ENCODE results near the gene RAB36.

RAB36 gene

DNA sequence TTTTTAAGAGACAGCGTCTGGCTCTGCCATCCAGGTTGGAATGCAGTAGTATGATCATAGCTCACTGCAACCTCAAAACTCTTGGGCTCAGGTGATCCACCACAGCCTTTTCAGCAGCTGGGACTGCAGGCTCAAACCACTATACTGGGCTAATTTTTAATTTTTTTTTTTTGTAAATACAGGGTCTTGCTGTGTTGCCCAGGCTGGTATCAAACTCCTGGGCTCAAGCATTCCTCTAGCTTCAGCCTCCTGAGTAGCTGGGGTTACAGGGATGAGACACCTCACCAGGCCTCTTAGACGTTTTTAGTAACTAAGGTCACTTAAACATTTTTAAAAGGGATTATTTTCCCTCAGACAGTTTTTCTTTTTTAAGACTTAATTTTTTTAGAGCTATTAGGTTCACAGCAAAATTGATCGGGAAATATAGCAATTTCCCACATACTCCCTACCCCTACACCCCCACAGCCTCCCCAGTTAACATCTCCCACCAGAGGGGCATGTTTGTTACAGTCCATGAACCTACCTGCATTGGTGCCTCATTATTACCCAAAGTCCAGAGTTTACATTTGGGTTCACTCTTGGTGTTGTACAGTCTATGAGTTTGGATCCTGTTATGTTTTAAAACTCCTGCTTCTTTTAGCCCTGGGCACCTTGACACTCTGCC lies 39.0 kb downstream of the RAB36 start:
- no peak for DNase-seq

DNA sequence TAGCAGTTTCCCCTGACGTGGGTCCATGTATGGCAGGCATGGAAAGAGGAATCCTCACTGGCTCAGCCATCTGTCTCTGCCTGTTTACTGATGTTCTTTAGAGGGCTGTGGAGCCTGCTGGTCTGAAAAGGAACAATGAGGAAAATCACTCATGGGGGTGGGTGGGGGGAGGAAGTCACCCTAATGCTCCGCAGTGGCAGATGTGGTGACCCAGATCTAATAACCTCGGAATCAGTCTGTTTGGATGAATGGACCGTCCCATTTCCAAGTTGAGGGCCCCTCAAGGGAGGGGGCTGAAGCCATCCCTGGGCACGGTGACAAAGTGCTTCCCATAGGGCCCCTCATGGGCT lies 39.5 kb downstream of the RAB36 start:
- no peak for DNase-seq

DNA sequence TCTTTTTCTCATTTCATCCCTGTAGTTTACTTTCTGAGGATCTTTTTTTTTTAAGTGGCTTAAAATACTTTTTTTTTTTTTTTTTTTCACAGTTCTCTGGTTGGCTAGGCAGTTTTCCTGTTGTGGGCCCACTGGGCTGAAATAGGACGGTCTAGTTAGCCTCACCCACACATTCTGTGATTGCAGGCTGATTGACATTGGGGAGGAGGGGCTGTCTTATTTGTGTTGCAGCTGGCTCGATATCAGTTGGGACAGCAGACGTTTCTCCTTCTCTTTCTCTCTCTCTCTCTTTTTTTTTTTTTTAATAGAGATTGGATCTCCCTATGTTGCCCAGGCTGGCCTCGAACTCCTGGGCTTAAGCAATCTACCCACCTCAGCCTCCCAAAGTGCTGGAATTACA lies 41.9 kb downstream of the RAB36 start:
- DNase-seq: no peak

DNA sequence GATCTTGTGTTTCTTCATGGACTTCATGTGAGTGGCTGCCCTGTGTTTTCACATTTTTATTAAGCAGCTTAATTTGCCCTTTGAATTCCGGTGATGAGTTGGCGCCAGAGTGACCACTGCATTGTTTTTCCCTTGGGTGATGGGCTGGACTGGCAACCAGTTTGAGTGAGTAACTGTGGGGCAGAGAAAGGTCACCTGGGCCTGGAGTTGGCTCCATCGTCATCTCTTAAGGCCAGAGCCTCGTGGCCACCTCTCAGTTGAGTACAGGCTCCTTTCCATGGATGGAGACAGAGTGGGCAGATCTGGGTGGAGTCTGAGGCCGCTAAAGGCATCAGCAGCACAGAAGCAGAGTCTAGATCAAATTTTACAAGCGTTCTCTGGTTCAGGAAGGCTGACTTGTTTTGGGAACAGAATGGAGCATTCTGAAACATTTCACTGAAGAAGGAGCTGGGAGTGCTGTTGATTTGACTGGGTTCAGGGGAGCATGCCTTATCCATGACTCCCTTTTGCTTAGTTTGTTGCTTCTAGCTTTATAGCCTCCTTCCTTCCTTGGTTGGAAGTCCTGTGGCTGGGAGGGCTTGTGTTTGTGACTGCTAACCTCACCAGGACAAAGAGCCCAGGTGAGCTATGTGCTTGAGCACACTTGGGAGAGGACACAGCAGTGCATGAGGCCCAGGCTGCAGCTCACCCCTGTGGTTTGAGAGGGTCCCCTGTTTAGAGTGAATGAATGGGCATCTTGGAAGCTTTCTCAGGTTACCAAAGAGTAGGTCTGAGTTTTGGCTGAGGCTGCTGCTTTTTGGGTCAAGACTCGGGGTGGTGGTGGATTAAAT lies 42.8 kb downstream of the RAB36 start:
- DNase-seq: no peak

DNA sequence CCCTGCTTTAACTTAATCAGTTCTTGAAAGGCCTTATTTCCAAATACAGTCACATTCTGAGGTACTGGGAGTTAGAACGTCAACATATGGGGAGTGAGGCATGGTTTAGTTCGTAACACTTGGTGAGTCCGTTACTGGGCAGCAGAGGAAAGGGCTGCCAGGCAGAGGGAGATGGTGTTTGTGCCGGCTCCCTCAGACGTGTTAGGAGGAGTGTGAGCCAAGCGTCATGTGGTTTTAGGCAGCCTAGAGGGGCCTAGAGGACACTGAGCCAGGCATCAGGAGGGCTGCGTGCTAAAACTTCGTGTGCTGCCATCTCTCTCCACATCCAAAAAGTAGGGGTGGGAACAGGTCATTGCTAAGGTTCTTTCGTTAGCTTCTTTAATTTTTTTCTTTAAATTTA lies 45.2 kb downstream of the RAB36 start:
- DNase-seq: no peak

DNA sequence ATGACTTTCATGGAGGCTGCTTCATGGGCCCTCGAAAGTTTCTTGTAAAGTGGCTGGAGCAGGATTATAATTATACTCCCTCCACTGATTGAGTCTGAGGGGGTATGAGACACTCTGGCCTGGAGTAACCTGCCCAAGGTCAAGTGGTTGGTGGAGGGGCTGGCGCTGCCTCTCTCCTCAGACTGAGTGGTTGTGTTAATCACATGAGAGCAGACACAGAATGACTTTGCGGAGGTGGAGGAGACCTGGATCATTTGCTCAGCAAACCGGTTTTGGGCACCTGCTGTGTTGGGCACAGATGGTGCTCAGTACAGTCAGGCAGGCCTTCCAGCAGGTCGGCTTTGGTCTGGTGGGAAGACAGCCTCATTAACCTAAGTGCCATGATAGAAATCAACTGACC lies 46.9 kb downstream of the RAB36 start:
- DNase-seq: no peak

DNA sequence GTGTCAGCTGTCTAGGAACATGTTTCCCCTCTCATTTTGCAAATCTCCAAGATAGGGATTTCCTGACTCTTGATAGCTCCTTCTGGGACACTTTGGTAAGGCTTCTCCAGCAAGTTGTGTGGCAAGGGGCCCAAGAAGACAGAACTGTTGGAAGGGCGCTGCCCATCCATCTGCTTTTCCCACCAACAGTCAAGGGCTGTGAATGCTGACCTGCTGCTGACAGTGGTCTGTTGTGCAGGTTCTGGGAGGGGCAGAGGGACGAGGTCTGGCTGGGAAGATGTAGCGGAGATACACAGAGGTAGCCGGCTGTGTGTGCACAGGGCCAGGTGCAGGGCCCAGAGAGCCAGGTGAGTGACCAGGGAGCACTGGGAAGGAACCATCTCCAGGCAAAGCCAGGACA lies 47.3 kb downstream of the RAB36 start:
- DNase-seq: no peak

DNA sequence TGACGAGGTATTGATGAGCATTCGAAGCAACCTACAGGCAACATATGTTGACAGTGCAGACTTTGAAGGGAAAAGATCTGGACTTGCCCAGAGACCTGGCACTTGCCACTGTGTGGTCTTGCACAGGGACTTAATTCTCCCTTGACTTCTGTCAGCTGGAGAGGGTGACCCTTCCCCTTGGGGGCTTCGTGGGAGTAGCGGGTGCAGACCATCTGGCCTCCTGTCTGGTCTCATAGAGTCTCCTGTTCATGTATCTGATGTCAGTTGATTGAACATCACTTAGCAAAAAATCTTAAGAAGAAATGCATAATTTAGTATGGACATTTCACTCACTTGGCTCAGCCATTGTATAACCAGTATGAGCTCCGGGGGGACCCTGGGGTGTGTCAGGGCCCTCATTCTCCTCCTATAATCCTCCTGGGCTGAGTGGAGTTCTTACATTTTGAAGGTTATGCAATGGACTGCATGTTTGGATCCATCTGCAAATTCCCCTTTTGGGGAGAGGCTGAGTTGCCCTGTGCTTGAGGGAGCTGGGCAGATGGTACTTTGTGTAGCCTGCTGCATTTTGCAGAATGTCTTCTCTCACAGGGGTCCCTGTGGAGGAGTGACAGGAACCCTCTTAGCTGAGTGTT lies 48.0 kb downstream of the RAB36 start:
- DNase-seq: no peak

DNA sequence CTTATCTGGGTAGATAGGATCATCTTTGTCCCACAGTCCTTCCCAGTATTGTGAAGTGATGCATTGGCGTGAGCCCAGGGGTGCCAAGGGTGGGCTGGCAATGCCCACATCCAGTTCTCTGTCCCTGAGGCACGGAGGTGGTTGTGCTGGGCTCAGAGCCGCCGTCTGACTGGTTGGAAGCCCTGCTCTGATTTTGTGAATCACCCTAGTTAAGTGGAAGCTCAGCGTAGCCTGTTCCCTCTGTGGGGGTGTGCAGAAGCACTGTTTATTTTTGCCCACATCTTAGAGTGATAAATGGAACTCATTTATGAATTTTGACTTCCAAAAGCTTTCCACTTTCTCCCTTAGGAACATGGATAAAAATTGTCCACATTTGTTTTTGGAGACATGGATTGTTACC lies 48.6 kb downstream of the RAB36 start:
- no peak for DNase-seq

DNA sequence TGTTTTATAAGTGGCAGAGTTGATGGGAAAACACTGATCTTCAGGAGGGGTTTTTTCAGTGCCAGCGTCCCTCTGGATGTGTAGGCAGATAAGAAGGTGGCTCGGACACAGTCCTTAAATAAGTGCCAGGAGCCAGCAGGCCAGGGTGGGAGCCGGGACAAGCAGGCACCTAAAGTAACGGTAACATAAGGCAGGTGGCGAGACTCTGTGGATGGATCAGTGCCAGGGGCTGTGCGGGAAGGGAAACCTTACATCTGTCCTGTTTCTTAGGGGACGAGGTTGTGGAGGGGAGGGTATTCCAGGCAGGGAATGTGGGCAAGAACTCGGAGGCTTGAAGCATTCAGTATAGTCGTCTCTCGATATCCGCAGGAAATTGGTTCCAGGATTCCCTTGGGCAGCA lies 50.9 kb downstream of the RAB36 start:
- no peak for DNase-seq

DNA sequence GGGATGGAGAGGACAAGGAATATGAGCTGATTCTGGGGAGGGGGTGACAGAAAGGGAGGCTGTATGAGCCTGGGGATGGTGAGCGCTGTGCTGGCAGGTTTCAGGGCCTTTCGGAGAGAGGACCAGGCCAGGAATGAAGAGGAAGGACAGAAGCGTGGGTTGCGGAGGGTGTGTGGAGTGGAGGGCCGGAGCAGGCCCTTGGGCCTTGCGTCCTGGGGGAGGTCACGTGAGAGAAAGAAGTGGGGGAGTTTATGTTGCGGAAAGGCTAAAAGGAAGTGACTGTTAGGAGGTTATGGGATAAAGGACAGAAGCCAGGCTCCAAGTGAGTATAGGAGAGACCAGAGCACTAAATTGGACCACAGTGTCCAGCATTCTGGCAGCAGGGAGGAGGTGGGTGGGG lies 52.6 kb downstream of the RAB36 start:
- no peak for DNase-seq

DNA sequence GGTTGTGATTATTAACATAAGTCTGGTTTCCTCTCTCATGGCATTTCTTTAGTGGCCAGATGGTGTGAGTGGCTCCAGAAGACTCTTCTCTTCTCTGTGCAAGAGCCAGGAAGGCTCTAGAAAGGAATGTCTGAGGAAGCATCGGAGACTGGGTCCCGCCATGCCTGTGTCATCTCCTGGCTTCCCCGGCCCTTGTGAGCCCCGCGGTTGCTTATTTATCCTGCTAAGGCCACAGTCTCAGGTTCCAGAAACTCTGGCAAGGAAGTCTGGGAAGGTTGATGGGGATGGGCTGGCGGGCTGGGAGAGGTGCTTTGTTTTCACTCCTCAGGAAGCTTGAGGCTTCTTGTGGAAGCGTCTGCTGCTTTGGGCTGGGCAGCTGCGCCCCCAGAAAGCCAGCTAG lies 53.9 kb downstream of the RAB36 start:
- no peak for DNase-seq

DNA sequence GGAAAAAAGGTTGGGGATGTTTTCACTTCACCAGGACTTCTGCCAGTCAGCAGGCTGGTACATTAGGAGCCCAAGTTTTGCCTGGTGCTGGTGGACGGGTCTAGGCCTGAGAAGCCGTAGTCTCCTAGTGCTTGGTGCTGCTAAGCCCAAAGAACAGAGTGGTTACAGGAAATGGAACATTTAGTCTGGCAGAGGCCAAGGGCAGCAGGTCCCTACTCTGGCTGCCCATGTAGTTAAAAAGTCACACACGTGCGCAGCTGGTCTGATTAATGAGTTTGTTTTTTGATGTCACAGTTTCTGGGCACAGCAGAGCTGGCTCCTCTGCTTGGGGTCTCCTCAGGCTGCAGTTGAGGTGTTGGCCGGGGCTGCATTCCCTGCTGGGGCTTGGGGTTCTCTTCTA lies 55.6 kb downstream of the RAB36 start:
- no peak for DNase-seq

DNA sequence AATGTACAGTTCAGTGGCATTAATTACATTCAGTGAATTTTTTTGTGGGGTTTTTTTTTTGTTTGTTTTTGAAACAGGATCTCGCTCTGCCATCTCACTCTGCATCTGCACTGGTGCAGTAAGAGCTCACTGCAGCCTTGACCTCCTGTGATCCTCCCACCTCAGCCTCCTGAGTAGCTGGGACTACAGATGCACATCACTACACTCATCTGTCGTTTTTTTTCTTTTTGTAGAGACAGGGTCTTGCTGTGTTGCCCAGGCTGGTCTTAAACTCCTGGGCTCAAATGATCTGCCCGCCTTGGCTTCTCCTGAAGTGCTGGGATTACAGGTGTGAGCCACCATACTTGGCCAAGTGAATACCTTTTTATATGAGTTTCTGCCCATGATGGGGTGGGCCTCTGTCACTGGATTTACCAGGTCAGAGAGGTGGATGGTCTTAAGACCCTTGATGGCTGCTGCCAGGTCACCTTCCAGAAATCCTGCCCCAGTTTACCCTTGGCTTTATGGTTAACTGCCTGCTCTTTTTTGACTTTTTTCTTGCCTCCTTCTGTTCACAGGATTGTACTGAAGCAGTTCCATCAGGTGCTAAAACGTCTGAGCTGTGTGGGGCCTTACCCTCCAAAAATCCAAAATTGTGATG lies 57.7 kb downstream of the RAB36 start:
- no peak for DNase-seq

DNA sequence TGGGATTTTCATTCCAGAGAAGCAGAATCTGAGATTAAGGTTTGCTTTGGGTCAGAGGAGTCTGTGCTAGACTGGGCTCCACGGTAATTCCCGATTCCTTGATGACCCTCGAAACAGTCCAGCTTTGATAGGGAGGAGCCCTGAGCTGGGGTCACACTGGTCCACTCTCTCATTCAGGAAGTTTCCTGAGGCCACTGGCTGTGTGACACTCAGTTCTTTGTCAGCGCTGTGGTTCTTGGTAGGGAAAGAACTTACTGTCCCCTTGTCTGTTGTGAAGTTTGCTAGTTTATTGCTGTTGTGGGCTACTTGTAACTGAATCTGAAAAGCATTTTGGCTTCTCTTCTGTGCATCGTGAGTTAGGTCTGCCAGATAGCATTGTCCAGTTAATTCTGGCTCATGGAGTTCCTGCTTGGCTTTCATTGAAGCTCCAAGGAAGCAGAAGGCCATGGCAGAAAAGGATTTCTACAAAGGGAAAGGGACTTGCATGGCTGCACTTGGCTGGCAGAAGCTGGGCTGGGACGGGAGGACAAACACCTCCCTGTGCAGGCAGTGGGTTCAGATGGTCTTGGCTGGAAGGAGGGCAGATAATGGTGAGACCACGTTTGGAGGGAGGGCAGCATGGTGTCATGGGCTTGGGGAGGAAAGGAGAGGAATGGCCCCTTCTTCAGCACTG lies 58.3 kb downstream of the RAB36 start:
- no peak for DNase-seq

DNA sequence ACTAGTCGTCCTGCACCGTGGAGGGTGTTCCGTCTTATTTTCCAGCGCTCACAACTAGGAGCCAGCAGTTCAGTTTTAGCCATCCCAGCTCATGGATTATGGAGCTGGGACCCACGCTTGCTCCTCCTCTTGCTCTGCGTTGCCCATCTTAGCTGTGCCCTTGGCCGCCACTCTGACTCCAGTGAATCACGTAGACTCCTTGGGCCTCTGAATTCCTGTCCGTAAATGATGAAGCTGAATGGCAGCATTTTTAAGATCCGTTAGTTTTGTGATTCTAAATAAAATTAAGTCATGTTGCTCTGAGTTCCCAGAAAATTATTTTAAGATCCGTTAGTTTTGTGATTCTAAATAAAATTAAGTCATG lies 58.8 kb downstream of the RAB36 start:
- no peak for DNase-seq

DNA sequence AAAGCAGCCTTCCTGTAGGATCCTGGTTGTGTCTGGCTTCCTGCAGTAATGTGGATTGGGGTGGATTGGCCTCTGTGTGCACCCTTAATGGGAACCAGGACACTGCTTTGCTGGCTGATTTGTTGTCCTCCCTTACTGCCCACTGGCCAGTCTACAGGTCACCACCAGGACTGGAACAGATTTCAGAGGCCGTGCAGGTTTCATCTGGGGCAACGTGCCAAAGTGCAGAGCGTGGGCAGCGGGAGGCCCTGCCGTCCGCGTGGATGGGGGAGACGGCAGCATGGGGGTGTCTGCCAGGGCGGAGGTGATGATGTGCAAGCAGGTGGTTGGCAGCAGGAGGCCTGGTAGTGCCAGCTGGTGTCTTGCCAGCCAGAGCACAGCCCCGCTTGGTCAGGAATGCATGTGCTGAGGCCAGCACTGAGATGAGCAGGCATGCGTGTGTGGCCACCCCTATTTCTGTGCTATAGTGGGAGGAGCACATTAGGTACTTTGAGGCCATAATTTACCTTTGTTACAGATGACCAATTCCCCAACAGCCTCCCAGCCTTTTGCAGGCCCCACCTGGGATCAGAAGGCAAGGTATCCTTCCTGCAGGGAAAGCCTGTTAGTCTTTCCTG lies 59.4 kb downstream of the RAB36 start:
- DNase-seq: no peak

DNA sequence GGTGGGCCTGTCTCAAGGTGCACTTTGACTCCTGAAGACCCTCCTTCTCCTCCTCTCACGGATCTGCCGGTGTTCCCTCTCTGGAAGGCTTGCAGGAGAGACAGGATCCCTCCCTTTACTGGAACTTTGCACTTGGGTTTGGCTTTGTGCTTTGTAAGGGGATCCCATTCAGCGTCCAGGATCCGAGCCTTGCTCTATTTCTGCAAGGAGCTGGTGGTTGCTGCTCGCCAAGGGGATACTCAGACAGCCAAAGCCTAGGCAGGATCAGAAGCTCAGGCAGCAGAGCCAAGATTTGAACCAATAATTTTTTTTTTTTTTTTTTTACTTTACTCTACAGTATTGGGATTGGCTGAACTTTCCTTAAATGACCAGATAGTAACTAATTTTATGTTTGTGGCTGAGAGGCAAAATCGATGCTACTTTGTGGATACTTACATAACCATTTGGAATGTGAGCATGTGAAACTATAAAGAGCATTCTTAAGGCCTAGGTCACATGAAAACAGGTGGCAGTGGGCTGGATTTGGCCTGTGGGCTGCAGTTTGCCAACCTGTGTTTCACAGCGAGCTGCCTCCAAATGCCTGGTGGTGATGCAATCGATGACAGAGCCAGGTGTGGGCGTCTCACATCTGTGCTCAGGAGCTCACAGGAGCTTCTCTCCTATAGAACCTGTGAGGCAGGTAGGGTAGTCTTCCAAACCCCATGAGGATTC lies 60.2 kb downstream of the RAB36 start:
- no peak for DNase-seq

DNA sequence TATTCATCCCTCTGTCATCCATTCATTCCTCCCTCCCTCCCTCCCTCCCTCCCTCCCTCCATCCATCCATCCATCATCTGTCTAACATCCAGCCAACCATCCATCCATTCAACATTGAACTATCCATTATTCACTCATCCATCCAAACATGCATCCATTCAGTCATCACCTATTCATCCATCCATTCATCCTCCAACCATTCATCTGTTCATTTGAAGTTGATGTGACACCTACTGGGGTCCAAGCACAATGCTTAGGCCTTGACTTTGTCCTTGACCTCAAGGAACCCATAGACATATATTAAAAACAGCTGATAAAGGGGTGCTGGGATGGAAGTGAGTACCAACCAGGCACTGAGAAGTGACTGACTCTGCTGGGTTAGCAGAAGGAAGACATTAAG lies 61.6 kb downstream of the RAB36 start:
- DNase-seq: no peak

DNA sequence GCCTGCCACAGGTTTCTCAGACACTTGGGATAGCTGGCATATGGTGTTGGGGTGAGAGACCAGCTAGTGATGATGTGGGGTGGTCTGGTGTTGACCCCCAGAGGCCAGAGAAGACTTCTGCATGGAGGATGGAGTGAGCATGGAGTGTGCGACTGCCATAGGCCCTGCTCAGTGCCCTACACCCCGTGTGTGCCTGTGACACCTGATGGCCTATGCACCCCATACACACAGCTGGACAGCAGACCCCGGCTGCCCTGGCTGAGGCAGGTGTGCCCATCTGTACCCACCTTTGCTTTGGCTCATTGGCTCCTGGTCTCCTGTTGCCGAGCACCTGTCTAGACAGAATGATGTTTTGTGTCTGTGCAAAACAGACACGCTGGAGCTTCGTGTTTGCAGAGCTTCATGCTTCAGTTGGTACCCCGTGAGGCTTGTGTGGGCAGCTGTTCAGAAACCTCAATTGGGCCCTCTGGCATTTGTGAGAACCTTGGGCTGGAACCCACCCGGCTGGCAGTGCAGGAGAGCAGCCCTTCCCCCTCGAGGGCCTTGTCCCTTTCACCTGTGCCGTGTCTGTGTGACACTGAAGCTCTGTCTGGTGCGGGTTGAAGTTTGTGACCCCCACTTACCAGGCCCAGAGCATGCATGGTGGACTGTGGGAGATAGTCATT lies 62.6 kb downstream of the RAB36 start:
- DNase-seq: no peak

DNA sequence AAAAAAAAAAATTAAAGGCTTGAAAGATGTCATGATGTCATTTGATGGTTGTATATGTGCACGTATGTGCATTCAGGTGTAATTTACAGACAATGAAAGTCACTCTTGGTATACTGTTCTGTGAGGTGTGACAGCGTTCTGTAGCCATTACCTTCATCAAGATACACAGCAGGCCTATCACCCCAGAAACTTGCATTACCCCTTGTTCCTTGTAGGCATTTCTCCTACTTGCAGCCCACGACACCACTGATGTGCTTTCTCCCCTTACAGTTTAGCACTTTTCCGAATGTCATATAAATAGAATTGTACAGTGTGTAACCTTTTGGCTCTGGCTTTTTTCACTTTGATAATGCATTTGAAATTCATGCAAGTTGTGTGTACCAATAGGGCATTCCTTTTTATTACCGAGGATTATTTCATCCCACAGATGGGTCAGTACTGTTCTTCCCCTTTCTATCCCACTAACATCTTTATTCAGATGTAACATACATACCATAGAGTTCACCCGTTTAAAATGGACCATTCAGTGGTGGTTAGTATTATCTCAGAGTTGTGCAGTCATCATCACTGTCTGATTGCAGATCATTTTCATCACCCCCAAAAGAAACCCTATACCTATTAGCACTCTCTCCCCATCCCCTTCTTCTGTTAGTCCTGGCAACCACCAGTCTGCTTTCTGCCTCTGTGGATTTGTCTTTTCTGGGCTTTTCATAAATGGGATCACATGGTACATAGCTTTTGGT lies 65.3 kb downstream of the RAB36 start:
- DNase-seq: no peak
